HepG2 (cell line): ENCODE data around the gene CMKLR1. TPM values are rescaled to one million over a fixed set of nuclear protein-coding genes. Genes with fewer than 3 reads are reported as not detected.

ENCODE experiments used
- ATAC-seq: fragments of 200-7000 bp; cut with Tn5 transposase; 3 replicates; pipeline ENCODE4 v1.9.1; 2020; ENCODE audit warnings: mild to moderate bottlenecking, moderate library complexity
- BruUV-seq: library from RNA; stranded (reverse); fragments of 400-500 nt; replicated peaks from 2 replicates; lab custom pipeline; 2021; lab: Mats Ljungman, UMichigan
- CTCF ChIA-PET: fragments of 300-600 bp; formaldehyde crosslinking; extraction: SDS; loops from one replicate; lab custom pipeline; 2021; ENCODE audit warnings: low total read pairs, inconsistent platforms, low intra/inter-chr PET ratio; lab: Yijun Ruan, JAX
- POLR2A ChIA-PET: fragments of 350-600 bp; sonication (Branson Sonifier 250); formaldehyde crosslinking; loops from one replicate; lab custom pipeline; 2020; ENCODE audit warnings: antibody characterized with exemption, inconsistent platforms; lab: Yijun Ruan, JAX
- DNase-seq: peaks from one replicate; pipeline ENCODE4 v3.0.0-alpha.2; 2015; ENCODE audit warnings: low spot score
- FAIRE-seq: peaks from 3 replicates; lab custom pipeline; 2011; peaks lifted over from hg19 to GRCh38; lab: Jason Lieb, UNC
- H2AFZ ChIP-seq: one replicate; pipeline ENCODE4 v1.6.1; 2011; ENCODE audit warnings: low read length, inconsistent platforms
- H3K27ac ChIP-seq: fragments of 300-600 bp; 3 replicates; pipeline ENCODE4 v1.8.0; 2011; ENCODE audit warnings: mixed run types, mild to moderate bottlenecking, mixed read lengths, low read length, inconsistent platforms; ENCODE audit not compliant: insufficient read depth; ENCODE audit errors: extremely low read length
- H3K27me3 ChIP-seq, 2 experiments: fragments of 200-600 bp in 1 of 2; 2 replicates in 1 of 2; 3 replicates in 1 of 2; pipeline versions ENCODE4 v1.6.0 to v1.8.0; 2011; ENCODE audit warnings: low read length in 2 of 2, mild to moderate bottlenecking in 2 of 2, moderate library complexity in 2 of 2, inconsistent platforms in 1 of 2; ENCODE audit not compliant: insufficient read depth in 2 of 2, control insufficient read depth in 1 of 2
- H3K36me3 ChIP-seq, 2 experiments: fragments of 200-600 bp in 1 of 2; replicated peaks in 1 of 2; 2 replicates in 1 of 2; 3 replicates in 1 of 2; pipeline versions ENCODE4 v1.5.1 to v1.8.0; 2011; ENCODE audit warnings: low read length in 2 of 2, inconsistent platforms in 1 of 2; ENCODE audit not compliant: insufficient read depth in 2 of 2, control insufficient read depth in 1 of 2
- H3K4me1 ChIP-seq: 2 replicates; pipeline ENCODE4 v1.5.1; 2012; ENCODE audit warnings: low read length, inconsistent platforms; ENCODE audit not compliant: insufficient read depth
- H3K4me2 ChIP-seq: 2 replicates; pipeline ENCODE4 v1.6.0; 2011; ENCODE audit warnings: low read depth, low read length, inconsistent platforms
- H3K4me3 ChIP-seq, 3 experiments: fragments of 200-600 bp in 1 of 3; sonication (generic), shearing (Covaris generic) in 1 of 3; replicated peaks in 1 of 3; 2 replicates each; pipeline ENCODE4 v1.5.1; 2011 to 2016; ENCODE audit warnings: low read length in 3 of 3, inconsistent platforms in 2 of 3, low read depth in 2 of 3, mild to moderate bottlenecking in 2 of 3, control low read depth in 1 of 3, mixed read lengths in 1 of 3; ENCODE audit not compliant: insufficient read depth in 1 of 3
- H3K79me2 ChIP-seq: one replicate; pipeline ENCODE4 v1.6.1; 2011; ENCODE audit warnings: low read length, inconsistent platforms; ENCODE audit not compliant: insufficient read depth
- H3K9ac ChIP-seq: 2 replicates; pipeline ENCODE4 v1.6.0; 2011; ENCODE audit warnings: mild to moderate bottlenecking, low read depth, low read length, inconsistent platforms; ENCODE audit not compliant: insufficient read depth
- H3K9me3 ChIP-seq: 2 replicates; pipeline ENCODE4 v1.5.1; 2012; ENCODE audit warnings: mild to moderate bottlenecking, low read length
- H4K20me1 ChIP-seq: 2 replicates; pipeline ENCODE4 v1.6.0; 2011; ENCODE audit warnings: inconsistent platforms, mild to moderate bottlenecking, low read length, moderate library complexity; ENCODE audit not compliant: insufficient read depth
- JUN ChIP-seq: sonication (generic); formaldehyde crosslinking; IDR thresholded peaks from 2 replicates; pipeline ENCODE4 v1.4.0; 2020; ENCODE audit warnings: mild to moderate bottlenecking, missing genetic modification reagents
- NFE2L1 ChIP-seq: sonication (generic); formaldehyde crosslinking; IDR thresholded peaks from 2 replicates; pipeline ENCODE4 v1.4.0; 2020; ENCODE audit warnings: missing genetic modification reagents, mild to moderate bottlenecking, borderline replicate concordance
- SMC3 ChIP-seq: IDR thresholded peaks from 2 replicates; pipeline ENCODE4 v1.6.1; 2011; ENCODE audit warnings: low read length, improper control_type of control experiment
- ZKSCAN1 ChIP-seq: fragments of 150-350 bp; IDR thresholded peaks from 2 replicates; pipeline ENCODE4 v1.6.1; 2014; ENCODE audit warnings: low read length
- ZNF121 ChIP-seq: sonication (generic); formaldehyde crosslinking; IDR thresholded peaks from 2 replicates; pipeline ENCODE4 v1.5.0; 2020; ENCODE audit warnings: mild to moderate bottlenecking, missing genetic modification reagents
- ZNF33A ChIP-seq: sonication (generic); formaldehyde crosslinking; IDR thresholded peaks from 2 replicates; pipeline ENCODE4 v1.5.1; 2020; ENCODE audit warnings: missing genetic modification reagents, mild to moderate bottlenecking, moderate library complexity, borderline replicate concordance
- ZNF343 ChIP-seq: sonication (generic); formaldehyde crosslinking; IDR thresholded peaks from 2 replicates; pipeline ENCODE4 v1.4.0; 2020; ENCODE audit warnings: mild to moderate bottlenecking, missing genetic modification reagents
- ZNF800 ChIP-seq: sonication (generic); formaldehyde crosslinking; IDR thresholded peaks from 2 replicates; pipeline ENCODE4 v1.4.0; 2020; ENCODE audit warnings: missing genetic modification reagents
- WGBS: methylation state at CpG from one replicate; pipeline ENCODE4 v1.1.6; 2017; ENCODE audit warnings: low lambda C conversion rate; 5-methylcytosine and 5-hydroxymethylcytosine counted together
- in situ Hi-C: cut with HindIII; loops from 2 replicates; pipeline ENCODE4 v1.10.0; 2017; ENCODE audit warnings: low pct_unique_long_range_greater_than_20kb; ENCODE audit not compliant: extremely low pct_ligation_motif_present
- intact Hi-C: fragments of 100-400 bp; cut with micrococcal nuclease; formaldehyde crosslinking; loops from one replicate; pipeline ENCODE4 v1.10.0; 2022; ENCODE audit not compliant: unreplicated experiment
- polyA plus RNA-seq, 8 experiments: library from polyadenylated mRNA; depleted of rRNA in 3 of 8; stranded (reverse) in 7 of 8; unstranded in 1 of 8; fragments of >200 nt; fragmentation: Illumina TruSeq in 4 of 8; extraction: Trizol in 4 of 8; gene quantifications; 2 replicates each; pipeline versions ENCODE4 v1.2.1 to v1.2.3, GENCODE V29; 2011 to 2016; ENCODE audit warnings: low read depth in 4 of 8, missing spikeins in 1 of 8, mixed read lengths in 1 of 8; ENCODE audit not compliant: insufficient read depth in 1 of 8
- total RNA-seq, 5 experiments: library from RNA; depleted of rRNA; stranded (reverse); fragments of >200 nt; fragmentation: Illumina TruSeq; extraction: Trizol; gene quantifications; 2 replicates each; pipeline ENCODE4 v1.2.3, GENCODE V29; 2016; ENCODE audit warnings: low read depth in 1 of 5
- TF ChIP-seq, protein P1 (sequence below): sonication (generic); formaldehyde crosslinking; IDR thresholded peaks from 2 replicates; pipeline ENCODE4 v1.4.0; 2020; ENCODE audit warnings: missing genetic modification reagents, borderline replicate concordance
- TF ChIP-seq, protein P2 (sequence below): sonication (generic); formaldehyde crosslinking; IDR thresholded peaks from 2 replicates; pipeline ENCODE4 v1.4.0; 2020; ENCODE audit warnings: missing genetic modification reagents

The CMKLR1 gene
- total and polyA plus RNA-seq, 2 of the 13 experiments (the other 11 are each of a cell fraction or from before 2014, with no cell fraction given) = not detected

DNA sequence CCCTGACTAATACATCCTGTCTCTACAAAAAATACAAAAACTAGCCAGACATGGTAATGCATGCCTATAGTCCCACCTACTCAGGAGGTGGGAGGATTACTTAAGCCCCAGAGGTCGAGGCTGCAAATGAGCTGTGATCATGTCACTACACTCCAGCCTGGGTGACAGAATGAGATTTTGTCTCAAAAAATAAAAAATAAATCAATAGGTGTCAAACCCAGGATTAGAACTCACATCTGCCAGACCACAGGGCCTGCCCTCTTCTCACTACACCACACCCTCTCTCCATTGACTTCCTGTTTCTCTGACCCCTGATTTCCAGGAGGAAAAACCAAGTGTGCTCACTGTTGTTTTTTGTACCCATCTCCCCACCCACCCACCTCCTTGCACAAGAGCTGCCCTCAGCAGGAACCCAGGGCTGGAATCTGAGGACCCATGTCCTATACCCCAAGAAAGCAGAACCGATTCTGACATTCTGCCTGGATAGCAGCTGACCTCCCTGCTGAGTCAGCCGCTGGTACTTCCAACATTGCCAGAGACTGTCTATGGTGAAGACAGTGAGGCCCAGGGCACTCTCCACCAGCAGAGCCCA, 6.2 kb downstream of the CMKLR1 start:
- ChIA-PET CTCF (no interaction called here), POLR2A (no interaction called here)
- no peak overlapping the region for H3K4me3 ChIP-seq
- 0% methylated on average over 3 of the region's 3 CpGs for WGBS
- FAIRE-seq = no peak
- no peak overlapping the region for H3K27ac ChIP-seq
- no peak for DNase-seq
- H4K20me1 ChIP-seq = no peaks in the 10 kb centered on the region
- intact Hi-C loops (no loop called here), in situ Hi-C loops (no loop called here)
- no peak overlapping the region for H3K9ac ChIP-seq
- H2AFZ ChIP-seq = no peak overlapping the region
- H3K4me2 ChIP-seq = no peak overlapping the region
- H3K79me2 ChIP-seq = no peaks in the 10 kb centered on the region
- peaks cover 0 to 14% of the 10 kb centered on the region in 2 experiments; a peak in 3 of 5 replicates for H3K27me3 ChIP-seq
- no peak for ATAC-seq
- H3K36me3 ChIP-seq = no peaks in the 10 kb centered on the region
- no peaks in the 10 kb centered on the region for H3K9me3 ChIP-seq
- H3K4me1 ChIP-seq = no peaks in the 10 kb centered on the region
- no TSS peak for BruUV-seq
- TF ChIP-seq, protein P1, sequence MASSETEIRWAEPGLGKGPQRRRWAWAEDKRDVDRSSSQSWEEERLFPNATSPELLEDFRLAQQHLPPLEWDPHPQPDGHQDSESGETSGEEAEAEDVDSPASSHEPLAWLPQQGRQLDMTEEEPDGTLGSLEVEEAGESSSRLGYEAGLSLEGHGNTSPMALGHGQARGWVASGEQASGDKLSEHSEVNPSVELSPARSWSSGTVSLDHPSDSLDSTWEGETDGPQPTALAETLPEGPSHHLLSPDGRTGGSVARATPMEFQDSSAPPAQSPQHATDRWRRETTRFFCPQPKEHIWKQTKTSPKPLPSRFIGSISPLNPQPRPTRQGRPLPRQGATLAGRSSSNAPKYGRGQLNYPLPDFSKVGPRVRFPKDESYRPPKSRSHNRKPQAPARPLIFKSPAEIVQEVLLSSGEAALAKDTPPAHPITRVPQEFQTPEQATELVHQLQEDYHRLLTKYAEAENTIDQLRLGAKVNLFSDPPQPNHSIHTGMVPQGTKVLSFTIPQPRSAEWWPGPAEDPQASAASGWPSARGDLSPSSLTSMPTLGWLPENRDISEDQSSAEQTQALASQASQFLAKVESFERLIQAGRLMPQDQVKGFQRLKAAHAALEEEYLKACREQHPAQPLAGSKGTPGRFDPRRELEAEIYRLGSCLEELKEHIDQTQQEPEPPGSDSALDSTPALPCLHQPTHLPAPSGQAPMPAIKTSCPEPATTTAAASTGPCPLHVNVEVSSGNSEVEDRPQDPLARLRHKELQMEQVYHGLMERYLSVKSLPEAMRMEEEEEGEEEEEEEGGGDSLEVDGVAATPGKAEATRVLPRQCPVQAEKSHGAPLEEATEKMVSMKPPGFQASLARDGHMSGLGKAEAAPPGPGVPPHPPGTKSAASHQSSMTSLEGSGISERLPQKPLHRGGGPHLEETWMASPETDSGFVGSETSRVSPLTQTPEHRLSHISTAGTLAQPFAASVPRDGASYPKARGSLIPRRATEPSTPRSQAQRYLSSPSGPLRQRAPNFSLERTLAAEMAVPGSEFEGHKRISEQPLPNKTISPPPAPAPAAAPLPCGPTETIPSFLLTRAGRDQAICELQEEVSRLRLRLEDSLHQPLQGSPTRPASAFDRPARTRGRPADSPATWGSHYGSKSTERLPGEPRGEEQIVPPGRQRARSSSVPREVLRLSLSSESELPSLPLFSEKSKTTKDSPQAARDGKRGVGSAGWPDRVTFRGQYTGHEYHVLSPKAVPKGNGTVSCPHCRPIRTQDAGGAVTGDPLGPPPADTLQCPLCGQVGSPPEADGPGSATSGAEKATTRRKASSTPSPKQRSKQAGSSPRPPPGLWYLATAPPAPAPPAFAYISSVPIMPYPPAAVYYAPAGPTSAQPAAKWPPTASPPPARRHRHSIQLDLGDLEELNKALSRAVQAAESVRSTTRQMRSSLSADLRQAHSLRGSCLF = no peak
- TF ChIP-seq ZNF121 (CRISPR knock-in tag) (no peak), ZNF33A (CRISPR knock-in tag) (no peak), JUN (CRISPR knock-in tag) (no peak), ZKSCAN1 (no peak), ZNF343 (CRISPR knock-in tag) (no peak), ZNF800 (CRISPR knock-in tag) (no peak), SMC3 (no peak), NFE2L1 (no peak)
- TF ChIP-seq, protein P2, sequence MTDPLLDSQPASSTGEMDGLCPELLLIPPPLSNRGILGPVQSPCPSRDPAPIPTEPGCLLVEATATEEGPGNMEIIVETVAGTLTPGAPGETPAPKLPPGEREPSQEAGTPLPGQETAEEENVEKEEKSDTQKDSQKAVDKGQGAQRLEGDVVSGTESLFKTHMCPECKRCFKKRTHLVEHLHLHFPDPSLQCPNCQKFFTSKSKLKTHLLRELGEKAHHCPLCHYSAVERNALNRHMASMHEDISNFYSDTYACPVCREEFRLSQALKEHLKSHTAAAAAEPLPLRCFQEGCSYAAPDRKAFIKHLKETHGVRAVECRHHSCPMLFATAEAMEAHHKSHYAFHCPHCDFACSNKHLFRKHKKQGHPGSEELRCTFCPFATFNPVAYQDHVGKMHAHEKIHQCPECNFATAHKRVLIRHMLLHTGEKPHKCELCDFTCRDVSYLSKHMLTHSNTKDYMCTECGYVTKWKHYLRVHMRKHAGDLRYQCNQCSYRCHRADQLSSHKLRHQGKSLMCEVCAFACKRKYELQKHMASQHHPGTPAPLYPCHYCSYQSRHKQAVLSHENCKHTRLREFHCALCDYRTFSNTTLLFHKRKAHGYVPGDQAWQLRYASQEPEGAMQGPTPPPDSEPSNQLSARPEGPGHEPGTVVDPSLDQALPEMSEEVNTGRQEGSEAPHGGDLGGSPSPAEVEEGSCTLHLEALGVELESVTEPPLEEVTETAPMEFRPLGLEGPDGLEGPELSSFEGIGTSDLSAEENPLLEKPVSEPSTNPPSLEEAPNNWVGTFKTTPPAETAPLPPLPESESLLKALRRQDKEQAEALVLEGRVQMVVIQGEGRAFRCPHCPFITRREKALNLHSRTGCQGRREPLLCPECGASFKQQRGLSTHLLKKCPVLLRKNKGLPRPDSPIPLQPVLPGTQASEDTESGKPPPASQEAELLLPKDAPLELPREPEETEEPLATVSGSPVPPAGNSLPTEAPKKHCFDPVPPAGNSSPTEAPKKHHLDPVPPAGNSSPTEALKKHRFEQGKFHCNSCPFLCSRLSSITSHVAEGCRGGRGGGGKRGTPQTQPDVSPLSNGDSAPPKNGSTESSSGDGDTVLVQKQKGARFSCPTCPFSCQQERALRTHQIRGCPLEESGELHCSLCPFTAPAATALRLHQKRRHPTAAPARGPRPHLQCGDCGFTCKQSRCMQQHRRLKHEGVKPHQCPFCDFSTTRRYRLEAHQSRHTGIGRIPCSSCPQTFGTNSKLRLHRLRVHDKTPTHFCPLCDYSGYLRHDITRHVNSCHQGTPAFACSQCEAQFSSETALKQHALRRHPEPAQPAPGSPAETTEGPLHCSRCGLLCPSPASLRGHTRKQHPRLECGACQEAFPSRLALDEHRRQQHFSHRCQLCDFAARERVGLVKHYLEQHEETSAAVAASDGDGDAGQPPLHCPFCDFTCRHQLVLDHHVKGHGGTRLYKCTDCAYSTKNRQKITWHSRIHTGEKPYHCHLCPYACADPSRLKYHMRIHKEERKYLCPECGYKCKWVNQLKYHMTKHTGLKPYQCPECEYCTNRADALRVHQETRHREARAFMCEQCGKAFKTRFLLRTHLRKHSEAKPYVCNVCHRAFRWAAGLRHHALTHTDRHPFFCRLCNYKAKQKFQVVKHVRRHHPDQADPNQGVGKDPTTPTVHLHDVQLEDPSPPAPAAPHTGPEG (CRISPR knock-in tag) = no peak
